ENCODE results near the gene MYPN. TPM values are rescaled to one million over a fixed set of nuclear protein-coding genes. Genes with fewer than 3 reads are reported as not detected.

Gene MYPN
- total RNA-seq, 1 experiment from 2014 or later: not detected

GRCh38 chr10:68086011-68086410 is 23.3 kb upstream of the MYPN start:
- Histone ChIP-seq H2AFZ (ENCODE audit: low read length) (no peak overlapping the region), H2BK120ac (ENCODE audit: low read depth, low read length, poor library complexity, severe bottlenecking) (no peak overlapping the region), H3K9ac (ENCODE audit: extremely low read depth, insufficient read length, low read length) (no peak overlapping the region), H3K27ac (ENCODE audit: insufficient read length, low read depth, low read length) (no peak overlapping the region), H3K14ac (ENCODE audit: insufficient read depth, low read length) (no peak overlapping the region), H3K79me1 (ENCODE audit: insufficient read depth, low read depth, low read length, poor library complexity, severe bottlenecking) (no peaks in the 10 kb centered on the region), H4K5ac (ENCODE audit: insufficient read length, low read depth, low read length) (no peak overlapping the region), H3K79me2 (ENCODE audit: insufficient read depth, low read length) (no peaks in the 10 kb centered on the region), H4K8ac (replicated peaks; ENCODE audit: insufficient read length, low read depth, low read length) (no peak overlapping the region), H3T11ph (ENCODE audit: low read length) (no peak overlapping the region), H2BK15ac (ENCODE audit: low read depth, low read length) (no peak overlapping the region), H3K9me3 (ENCODE audit: control insufficient read depth, low read depth, low read length) (no peaks in the 10 kb centered on the region), H2BK5ac (ENCODE audit: insufficient read length, low read length) (no peak overlapping the region), H3K4ac (ENCODE audit: low read depth, low read length) (no peak overlapping the region), H3K23me2 (ENCODE audit: insufficient read length, low read depth, low read length, poor library complexity, severe bottlenecking) (no peaks in the 10 kb centered on the region), H3K4me1 (ENCODE audit: insufficient read depth, low read length) (peaks cover 3% of the 10 kb centered on the region; the same call in 1 of the 2 replicates), H2BK12ac (ENCODE audit: insufficient read length, low read depth, low read length) (no peak overlapping the region), H3K18ac (ENCODE audit: insufficient read length, low read depth, low read length) (no peak overlapping the region), H3K23ac (ENCODE audit: insufficient read length, low read depth, low read length) (no peak overlapping the region), H4K20me1 (ENCODE audit: control insufficient read depth, insufficient read depth, insufficient read length) (no peaks in the 10 kb centered on the region), H4K91ac (ENCODE audit: insufficient read length, low read depth, low read length) (no peak overlapping the region), H2BK20ac (ENCODE audit: low read depth, low read length, poor library complexity, severe bottlenecking) (no peak overlapping the region), H3K4me2 (ENCODE audit: insufficient read depth, insufficient read length, low read length) (no peak overlapping the region), H2AK5ac (ENCODE audit: insufficient read length, low read length) (no peak overlapping the region), H3K27me3 (ENCODE audit: insufficient read depth, low read length) (no peaks in the 10 kb centered on the region), H3K56ac (ENCODE audit: insufficient read length, low read depth, low read length) (no peak overlapping the region)
- Mint-ChIP-seq H3K4me1 (peaks cover 27 to 31% of the 10 kb centered on the region in 2 experiments), H3K4me3 (no peak overlapping the region), H3K36me3 (ENCODE audit: insufficient read depth in 1 of 3, low read depth in 3 of 3) (no peaks in the 10 kb centered on the region), H3K27me3 (ENCODE audit: low read depth) (no peaks in the 10 kb centered on the region), H3K27ac (no peak overlapping the region; a peak in 1 of 7 replicates), H3K9me3 (no peaks in the 10 kb centered on the region)
- no CpG with 5 or more reads among the region's 2 CpGs for WGBS (ENCODE audit: extremely low coverage, insufficient read length, low lambda C conversion rate)
- no peak for DNase-seq
- TF ChIP-seq, protein P1, sequence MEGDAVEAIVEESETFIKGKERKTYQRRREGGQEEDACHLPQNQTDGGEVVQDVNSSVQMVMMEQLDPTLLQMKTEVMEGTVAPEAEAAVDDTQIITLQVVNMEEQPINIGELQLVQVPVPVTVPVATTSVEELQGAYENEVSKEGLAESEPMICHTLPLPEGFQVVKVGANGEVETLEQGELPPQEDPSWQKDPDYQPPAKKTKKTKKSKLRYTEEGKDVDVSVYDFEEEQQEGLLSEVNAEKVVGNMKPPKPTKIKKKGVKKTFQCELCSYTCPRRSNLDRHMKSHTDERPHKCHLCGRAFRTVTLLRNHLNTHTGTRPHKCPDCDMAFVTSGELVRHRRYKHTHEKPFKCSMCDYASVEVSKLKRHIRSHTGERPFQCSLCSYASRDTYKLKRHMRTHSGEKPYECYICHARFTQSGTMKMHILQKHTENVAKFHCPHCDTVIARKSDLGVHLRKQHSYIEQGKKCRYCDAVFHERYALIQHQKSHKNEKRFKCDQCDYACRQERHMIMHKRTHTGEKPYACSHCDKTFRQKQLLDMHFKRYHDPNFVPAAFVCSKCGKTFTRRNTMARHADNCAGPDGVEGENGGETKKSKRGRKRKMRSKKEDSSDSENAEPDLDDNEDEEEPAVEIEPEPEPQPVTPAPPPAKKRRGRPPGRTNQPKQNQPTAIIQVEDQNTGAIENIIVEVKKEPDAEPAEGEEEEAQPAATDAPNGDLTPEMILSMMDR (conservative IDR thresholded peaks at IDR 0.05): no peak

Measured in H9 (cell line).